ENCODE data around the gene CD247.

Gene CD247

DNA sequence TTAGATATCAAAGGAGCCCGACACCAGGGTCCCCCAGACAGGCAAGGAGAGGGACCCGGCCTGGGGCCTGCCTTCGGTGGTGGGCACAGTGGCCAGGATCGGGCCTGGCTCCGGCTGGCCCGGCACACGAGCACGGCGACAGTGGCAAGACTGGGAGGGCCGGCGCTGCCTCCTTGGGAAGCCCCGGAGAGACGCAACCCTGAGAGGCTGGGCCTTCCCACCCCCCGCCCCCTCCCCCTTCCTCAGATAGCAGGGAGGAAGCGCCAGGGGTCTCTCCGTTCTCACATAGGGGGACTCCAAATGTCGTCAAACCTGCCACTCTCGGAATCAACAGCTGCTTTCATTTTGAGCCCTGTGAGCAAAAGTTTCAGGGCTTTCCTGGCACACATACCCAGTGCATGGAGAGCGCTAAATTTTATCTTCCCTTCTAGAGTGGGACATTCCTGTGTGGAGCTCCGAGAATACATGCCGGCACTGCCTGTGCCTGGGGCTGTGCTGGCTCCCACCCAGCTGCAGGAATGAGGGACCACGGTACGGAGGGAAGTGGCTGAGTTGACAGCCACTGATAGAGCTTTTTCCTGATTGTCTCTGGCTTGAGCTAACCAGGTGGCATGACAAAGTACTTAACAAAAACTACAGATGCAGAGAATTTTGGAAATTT lies 62.4 kb downstream of the CD247 start:
- no peak for DNase-seq

- DNase-seq = peak in 1 of 2 experiments; percentile 34
Measured at GRCh38 chr1:167454894-167455785, 63.2 kb downstream of the CD247 start.

- DNase-seq = no peak
Measured at GRCh38 chr1:167454304-167454893, 63.9 kb downstream of the CD247 start.

DNA sequence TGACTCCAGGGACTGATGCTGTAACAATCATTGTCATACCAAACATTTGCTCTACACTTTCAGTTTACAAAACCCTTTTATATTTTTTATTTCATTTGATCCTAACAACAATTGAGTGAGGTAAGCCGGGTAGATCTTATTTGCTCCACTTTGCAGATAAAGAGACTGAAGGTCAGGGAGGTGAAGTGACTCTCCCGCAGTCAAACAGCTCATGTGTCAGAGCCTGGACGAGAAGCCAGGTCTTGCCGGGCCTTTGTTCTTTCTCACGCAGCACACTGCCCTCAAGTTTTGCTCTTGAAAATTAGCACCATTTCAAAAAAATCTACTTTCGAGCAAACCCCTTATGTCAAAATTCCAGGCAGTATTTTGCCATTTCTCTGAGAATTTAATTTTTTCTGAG lies 65.2 kb downstream of the CD247 start:
- DNase-seq = no peak

- no peak for DNase-seq
Measured at GRCh38 chr1:167452483-167452882, 65.8 kb downstream of the CD247 start.

DNA sequence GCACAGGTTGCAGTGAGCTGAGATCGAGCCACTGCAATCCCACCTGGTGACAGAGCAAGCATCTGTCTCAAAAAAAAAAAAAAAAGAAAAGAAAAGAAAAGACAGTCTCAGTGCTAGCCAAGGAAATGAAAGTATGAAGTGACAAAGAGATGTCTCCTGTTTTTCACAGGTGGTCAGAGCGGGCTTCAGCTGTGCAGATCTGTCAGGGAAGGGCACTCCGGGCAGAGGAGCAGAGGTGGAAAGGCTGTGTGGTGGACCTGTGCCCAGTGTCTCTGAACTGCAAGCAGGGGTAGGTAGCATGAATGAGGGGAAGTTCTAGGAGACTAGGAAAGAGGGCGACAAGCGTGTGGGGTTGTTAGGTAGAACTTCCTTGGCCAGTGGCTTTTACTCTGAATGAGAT lies 67.5 kb downstream of the CD247 start:
- no peak for DNase-seq

DNA sequence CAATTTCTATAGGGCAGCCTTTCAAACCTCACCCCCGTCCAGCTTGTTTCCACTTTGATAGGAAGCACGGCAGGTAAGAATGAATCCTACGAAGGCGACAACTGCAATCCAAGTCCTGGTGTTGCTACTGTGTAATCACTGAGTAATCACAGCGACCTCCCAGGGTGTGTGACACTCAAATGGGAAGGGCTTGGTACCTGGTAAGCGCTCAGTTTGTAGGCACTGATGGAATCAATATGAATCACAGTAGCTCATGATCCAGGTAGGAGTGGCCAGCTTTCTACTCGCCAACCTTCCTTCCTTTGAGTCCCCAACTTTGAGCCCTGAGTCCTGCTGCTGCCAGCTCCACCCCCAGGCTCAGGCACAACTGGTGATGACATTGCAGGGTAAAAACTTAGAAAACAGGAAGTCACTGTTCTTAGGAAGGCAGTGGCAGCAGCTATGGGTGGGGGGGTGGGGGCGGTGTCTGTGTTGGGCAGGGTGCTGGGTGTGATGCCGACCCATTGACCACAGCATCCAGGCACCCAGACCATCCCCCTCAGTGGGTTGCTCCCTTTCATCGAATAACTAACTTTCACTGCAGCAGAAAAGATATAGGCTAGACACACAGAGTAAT lies 70.7 kb downstream of the CD247 start:
- no peak for DNase-seq

DNA sequence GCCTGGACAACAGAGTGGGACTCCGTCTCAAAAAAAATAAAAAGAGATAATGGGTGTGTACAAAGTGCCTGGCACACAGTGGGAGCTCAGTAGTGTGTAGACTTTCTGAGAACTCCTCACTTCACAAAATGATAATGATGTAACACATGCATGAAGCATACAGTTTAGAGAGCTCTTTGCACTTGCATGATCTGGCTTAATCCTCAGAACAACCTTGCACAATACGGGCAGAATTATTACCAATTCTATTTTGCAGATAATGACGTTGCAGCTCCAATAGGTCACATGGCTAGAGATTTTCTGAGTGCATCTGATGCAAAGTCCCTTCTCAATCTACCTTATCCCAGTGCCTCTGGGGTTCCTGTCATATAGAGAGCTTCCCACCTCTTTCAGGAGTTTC lies 71.4 kb downstream of the CD247 start:
- no peak for DNase-seq

- DNase-seq = no peak
Measured at GRCh38 chr1:167443757-167444156, 74.6 kb downstream of the CD247 start.

DNA sequence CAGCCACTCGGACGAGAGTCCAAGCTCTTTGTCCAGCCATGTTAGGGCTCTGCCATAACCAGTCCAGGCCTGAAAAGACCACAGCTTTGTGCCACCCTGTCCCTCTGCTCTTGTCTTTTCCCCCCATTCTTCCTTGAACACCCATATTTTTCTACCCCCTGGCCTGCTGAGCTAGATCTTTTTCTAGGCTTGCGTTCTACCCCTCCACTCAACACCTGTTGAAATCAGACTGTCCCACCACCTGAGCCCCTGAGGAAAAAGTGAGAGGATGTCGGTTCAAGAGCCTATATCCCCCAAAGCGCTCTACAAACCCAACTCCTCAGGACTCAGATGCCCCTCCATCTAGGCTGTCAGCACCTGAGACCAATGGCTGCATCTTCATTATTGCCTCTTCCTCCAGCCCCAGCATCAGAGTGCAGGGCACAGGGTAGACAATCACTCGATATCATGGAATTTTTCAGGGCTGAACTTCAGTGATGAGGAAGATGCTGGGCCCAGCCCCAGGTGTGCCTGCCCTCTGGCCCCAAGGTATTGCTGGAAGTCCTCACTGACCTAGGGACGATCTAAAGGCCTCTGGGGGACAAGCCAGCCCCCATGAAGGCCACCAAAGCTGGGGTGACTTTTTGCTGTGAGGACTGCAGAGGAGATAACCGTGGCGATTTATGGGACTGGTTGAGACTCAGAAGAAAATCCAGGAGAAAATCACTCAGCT lies 75.3 kb downstream of the CD247 start:
- no peak for DNase-seq

- DNase-seq = peak; percentile 77 to 88
Measured at GRCh38 chr1:167442142-167442848, 76.0 kb downstream of the CD247 start.

DNA sequence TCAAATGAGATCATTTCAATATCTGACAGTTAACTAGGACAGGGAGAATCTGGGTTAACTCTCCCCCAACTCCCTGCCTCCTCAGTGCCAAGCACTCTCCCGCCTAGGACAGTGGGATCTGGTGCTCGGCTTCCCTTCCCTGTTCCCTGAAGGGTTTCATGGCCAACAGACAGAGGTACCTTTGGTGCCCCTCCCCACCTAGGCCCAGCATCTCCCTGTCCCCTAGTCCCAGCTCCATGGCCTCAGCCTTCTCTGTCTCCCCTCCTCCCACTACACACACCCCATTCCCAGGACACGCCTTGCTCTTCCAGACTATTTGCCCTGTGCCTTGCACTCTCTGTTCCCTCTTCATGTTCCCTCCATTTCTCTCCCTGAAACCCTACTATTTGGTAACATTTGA lies 77.1 kb downstream of the CD247 start:
- no peak for DNase-seq

GRCh38 chr1:167440776-167441175 lies 77.6 kb downstream of the CD247 start:
- DNase-seq = no peak

GRCh38 chr1:167440345-167440744 lies 78.0 kb downstream of the CD247 start:
- no peak for DNase-seq

DNA sequence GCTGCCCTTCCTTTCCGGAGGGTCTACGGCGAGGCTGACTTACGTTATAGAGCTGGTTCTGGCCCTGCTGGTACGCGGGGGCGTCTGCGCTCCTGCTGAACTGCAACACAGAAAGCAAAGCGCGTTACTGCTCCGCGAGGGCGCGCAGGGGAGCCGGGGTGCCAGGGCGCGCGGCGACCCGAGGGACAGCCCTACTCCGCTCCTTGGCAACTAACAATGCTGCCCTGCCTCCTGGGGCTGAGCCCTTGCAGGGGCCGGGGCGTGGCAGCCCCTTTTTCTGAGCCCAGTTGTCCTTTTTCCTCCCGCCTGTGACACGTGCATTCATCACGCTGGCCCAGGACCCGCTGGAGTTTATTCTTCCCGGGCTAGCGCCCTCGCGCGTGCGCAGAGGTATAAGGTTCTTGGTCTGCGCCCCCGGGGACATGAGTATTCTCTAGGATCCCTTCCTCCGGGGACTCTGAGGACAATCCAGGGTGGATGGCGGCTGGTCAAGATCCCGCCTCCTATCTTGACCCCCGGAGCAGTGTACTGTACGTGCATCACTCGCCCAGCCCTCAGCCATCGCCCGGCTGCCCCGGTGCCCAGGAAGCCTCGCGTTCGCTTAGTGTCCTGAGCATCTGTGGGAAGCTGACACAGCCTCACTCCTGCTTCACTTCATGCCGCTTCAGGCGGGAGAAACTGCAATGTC lies 78.9 kb downstream of the CD247 start:
- no peak for DNase-seq

DNA sequence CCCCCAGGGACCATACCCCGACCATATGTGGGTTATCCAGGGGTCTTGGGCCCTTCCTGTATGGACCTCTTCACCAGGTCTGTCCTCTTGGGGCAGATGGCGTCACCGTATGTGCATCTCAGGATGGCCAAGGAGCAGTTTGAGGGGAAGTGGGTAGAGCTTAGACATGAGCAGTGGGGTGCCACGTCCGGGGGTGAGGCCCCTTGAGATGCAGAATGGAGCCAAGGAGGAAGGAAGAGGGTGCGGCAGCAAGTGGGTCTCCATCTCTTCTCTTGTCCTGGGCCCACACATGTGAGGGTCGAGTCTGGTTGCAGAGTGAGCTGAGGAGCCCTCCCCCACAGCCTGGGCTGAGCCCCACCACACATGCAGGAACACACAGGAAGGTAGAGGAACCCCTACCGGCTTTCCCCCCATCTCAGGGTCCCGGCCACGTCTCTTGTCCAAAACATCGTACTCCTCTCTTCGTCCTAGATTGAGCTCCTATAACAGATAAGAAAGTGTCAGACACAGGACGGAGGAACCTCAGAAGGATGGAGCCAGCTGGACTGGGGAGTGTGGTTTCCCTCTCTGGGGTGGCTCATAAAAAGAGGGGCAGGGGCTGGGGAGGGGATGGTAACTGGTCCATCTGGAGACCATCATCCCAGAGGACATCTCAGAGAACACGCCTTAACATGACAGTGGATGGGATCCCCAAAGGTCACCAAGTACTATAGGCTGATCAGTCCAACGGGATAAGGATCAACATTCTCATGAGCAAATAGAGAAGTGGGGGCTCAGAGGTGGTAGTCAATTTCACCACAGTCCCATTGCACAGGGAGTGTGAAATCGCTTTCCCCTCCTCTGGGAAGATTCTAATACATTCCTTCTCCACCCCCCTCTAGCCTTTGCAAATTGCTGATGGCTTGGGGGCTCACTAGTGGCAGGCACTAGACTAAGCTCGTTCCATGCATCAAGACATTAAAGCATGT lies 79.9 kb downstream of the CD247 start:
- DNase-seq = no peak

- no peak for DNase-seq
Measured at GRCh38 chr1:167435484-167435883, 82.8 kb downstream of the CD247 start.

DNA sequence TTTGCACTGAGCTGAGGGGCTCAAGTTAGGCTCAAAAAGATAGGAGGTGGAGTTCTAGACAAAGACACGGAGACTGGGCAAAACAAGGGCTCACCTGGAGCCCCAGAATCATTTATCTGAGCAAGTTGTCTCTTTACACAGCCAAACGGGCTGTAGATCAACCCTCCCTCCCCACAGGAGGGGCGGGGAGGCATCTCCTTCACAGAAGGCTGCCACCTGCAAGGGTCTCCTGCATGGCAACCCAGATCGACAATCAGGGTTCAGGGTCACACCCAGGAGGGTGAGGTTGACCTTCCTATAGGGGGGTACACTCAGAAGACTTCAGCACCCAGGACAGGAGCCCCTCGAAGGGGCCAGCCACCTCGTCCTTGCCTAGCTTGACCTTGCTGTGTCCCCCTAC lies 84.0 kb downstream of the CD247 start:
- no peak for DNase-seq

GRCh38 chr1:167433884-167434283 lies 84.4 kb downstream of the CD247 start:
- no peak for DNase-seq

DNA sequence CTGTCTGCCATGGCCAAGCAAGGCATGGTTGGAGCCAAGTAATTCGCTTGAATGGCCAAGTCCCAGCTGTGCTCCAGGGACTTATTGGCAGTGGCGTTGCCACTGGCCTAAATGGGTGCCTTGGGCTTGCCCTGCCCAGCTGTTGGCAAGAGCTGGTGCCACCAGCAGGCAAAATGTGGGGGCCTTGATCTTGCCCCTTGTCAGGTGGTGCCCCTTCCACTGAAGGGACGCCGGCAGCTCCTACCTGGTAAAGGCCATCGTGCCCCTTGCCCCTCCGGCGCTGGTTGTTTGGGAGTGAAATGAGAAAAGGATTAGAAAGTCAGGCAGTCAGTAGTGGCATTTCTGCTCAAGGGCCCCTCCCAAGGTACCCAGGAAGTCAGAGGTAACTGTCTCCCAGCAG lies 85.5 kb downstream of the CD247 start:
- DNase-seq = peak in 1 of 2 experiments; percentile 34
